Neural progenitor cell (in vitro differentiated cells): ENCODE measurements around the gene HOXB7. TPM values are rescaled to one million over a fixed set of nuclear protein-coding genes. Genes with fewer than 3 reads are reported as not detected.

Experiments used
- DNase-seq: peaks from one replicate; pipeline ENCODE4 v3.0.0-alpha.2; 2016; ENCODE audit warnings: low spot score
- H2AFZ ChIP-seq: fragments of 200-600 bp; sonication (generic); replicated peaks from 2 replicates; pipeline ENCODE4 v1.6.1; 2016; ENCODE audit warnings: antibody characterized with exemption
- H3F3A ChIP-seq: fragments of 200-600 bp; sonication (generic); 2 replicates; pipeline ENCODE4 v1.6.1; 2016; ENCODE audit warnings: antibody characterized with exemption, low read depth
- H3K27ac ChIP-seq: fragments of 200-600 bp; sonication (generic); 2 replicates; pipeline ENCODE4 v1.5.1; 2016; ENCODE audit warnings: mild to moderate bottlenecking
- H3K27me3 ChIP-seq: fragments of 200-600 bp; sonication (generic); 2 replicates; pipeline ENCODE4 v1.6.1; 2016; ENCODE audit warnings: mild to moderate bottlenecking, moderate library complexity
- H3K36me3 ChIP-seq: fragments of 200-600 bp; sonication (generic); 2 replicates; pipeline ENCODE4 v1.5.1; 2016
- H3K4me1 ChIP-seq: fragments of 200-600 bp; sonication (generic); 2 replicates; pipeline ENCODE4 v1.6.1; 2016; ENCODE audit warnings: mixed run types
- H3K4me2 ChIP-seq: fragments of 200-600 bp; sonication (generic); 2 replicates; pipeline ENCODE4 v1.6.1; 2016
- H3K4me3 ChIP-seq: fragments of 200-600 bp; sonication (generic); 2 replicates; pipeline ENCODE4 v1.5.1; 2016
- H3K79me2 ChIP-seq: fragments of 200-600 bp; sonication (generic); 2 replicates; pipeline ENCODE4 v1.6.1; 2016; ENCODE audit warnings: low read depth
- H3K9ac ChIP-seq: fragments of 200-600 bp; sonication (generic); 2 replicates; pipeline ENCODE4 v1.6.1; 2016
- H3K9me3 ChIP-seq: fragments of 200-600 bp; sonication (generic); 2 replicates; pipeline ENCODE4 v1.5.1; 2016; ENCODE audit warnings: low read depth
- H4K20me1 ChIP-seq: fragments of 200-600 bp; sonication (generic); 2 replicates; pipeline ENCODE4 v1.6.1; 2016; ENCODE audit warnings: low read depth
- H3K27ac Mint-ChIP-seq: 3 replicates; pipeline ENCODE4 v1.8.0; 2021; ENCODE audit warnings: mixed read lengths
- H3K27me3 Mint-ChIP-seq: 2 replicates; pipeline ENCODE4 v1.8.0; 2022; ENCODE audit warnings: low read depth, mild to moderate bottlenecking, inconsistent platforms, moderate library complexity, mixed read lengths; ENCODE audit not compliant: insufficient read depth
- H3K36me3 Mint-ChIP-seq: 3 replicates; pipeline ENCODE4 v1.8.0; 2021; ENCODE audit warnings: mixed read lengths
- H3K4me1 Mint-ChIP-seq: 3 replicates; pipeline ENCODE4 v1.8.0; 2021; ENCODE audit warnings: mixed read lengths
- H3K4me3 Mint-ChIP-seq: 3 replicates; pipeline ENCODE4 v1.8.0; 2021; ENCODE audit warnings: mild to moderate bottlenecking, moderate library complexity, mixed read lengths
- H3K9me3 Mint-ChIP-seq: 3 replicates; pipeline ENCODE4 v1.8.0; 2020; ENCODE audit warnings: mixed read lengths
- CTCF ChIP-seq: fragments of 200-600 bp; sonication (generic); IDR thresholded peaks from 2 replicates; pipeline ENCODE4 v1.5.1; 2017; ENCODE audit warnings: antibody characterized with exemption, mild to moderate bottlenecking
- EZH2 ChIP-seq: fragments of 200-600 bp; sonication (generic); IDR thresholded peaks from 2 replicates; pipeline ENCODE4 v1.6.1; 2017; ENCODE audit warnings: antibody characterized with exemption, mild to moderate bottlenecking, moderate library complexity
- EZH2phosphoT487 ChIP-seq: fragments of 200-600 bp; sonication (generic); IDR thresholded peaks from 2 replicates; pipeline ENCODE4 v1.6.1; 2017; ENCODE audit warnings: antibody characterized with exemption
- total RNA-seq: library from RNA; depleted of rRNA; stranded (reverse); fragments of >200 nt; gene quantifications from 2 replicates; pipeline ENCODE4 v1.2.3, GENCODE V29; 2015; ENCODE audit warnings: low replicate concordance

The HOXB7 gene
- total RNA-seq, 1 donor from 2014 or later, result not detected

GRCh38 chr17:48575673-48576478, 34.9 kb downstream of the HOXB7 start:
- no peak overlapping the region for H3K9ac ChIP-seq
- H3K27me3 ChIP-seq, result peaks cover 100% of the 10 kb centered on the region
- H3K36me3 Mint-ChIP-seq, result no peaks in the 10 kb centered on the region
- no peak overlapping the region for H3K4me2 ChIP-seq
- H2AFZ ChIP-seq, result no peak overlapping the region
- H3K27ac ChIP-seq, result no peak overlapping the region
- no peaks in the 10 kb centered on the region for H3K79me2 ChIP-seq
- peaks cover 10% of the 10 kb centered on the region for H3K9me3 Mint-ChIP-seq
- no peak overlapping the region for H3K4me3 Mint-ChIP-seq
- H3K36me3 ChIP-seq, result no peaks in the 10 kb centered on the region
- H3K27ac Mint-ChIP-seq, result no peak overlapping the region
- H3K9me3 ChIP-seq, result no peaks in the 10 kb centered on the region
- H3K27me3 Mint-ChIP-seq, result peaks cover 82% of the 10 kb centered on the region
- H3K4me1 ChIP-seq, result no peaks in the 10 kb centered on the region
- TF ChIP-seq EZH2 (no peak), EZH2phosphoT487 (no peak), CTCF (no peak)
- peaks cover 4% of the 10 kb centered on the region for H3F3A ChIP-seq
- H3K4me1 Mint-ChIP-seq, result no peaks in the 10 kb centered on the region
- peaks cover 94% of the 10 kb centered on the region for H4K20me1 ChIP-seq
- H3K4me3 ChIP-seq, result no peak overlapping the region
- peak; percentile 52 for DNase-seq

GRCh38 chr17:48575066-48575582, 35.7 kb downstream of the HOXB7 start:
- H3K4me1 Mint-ChIP-seq, result no peaks in the 10 kb centered on the region
- no peak for DNase-seq
- no peak overlapping the region for H3K27ac ChIP-seq
- H3K27ac Mint-ChIP-seq, result no peak overlapping the region
- no peak overlapping the region for H3K4me2 ChIP-seq
- no peak overlapping the region for H3K4me3 Mint-ChIP-seq
- H3F3A ChIP-seq, result peaks cover 4% of the 10 kb centered on the region
- H2AFZ ChIP-seq, result no peak overlapping the region
- H3K27me3 Mint-ChIP-seq, result peaks cover 75% of the 10 kb centered on the region
- no peaks in the 10 kb centered on the region for H3K4me1 ChIP-seq
- no peaks in the 10 kb centered on the region for H3K36me3 ChIP-seq
- H3K4me3 ChIP-seq, result no peak overlapping the region
- TF ChIP-seq CTCF (no peak), EZH2 (no peak), EZH2phosphoT487 (no peak)
- H3K27me3 ChIP-seq, result peaks cover 100% of the 10 kb centered on the region
- peaks cover 9% of the 10 kb centered on the region for H3K9me3 Mint-ChIP-seq
- no peaks in the 10 kb centered on the region for H3K36me3 Mint-ChIP-seq
- no peak overlapping the region for H3K9ac ChIP-seq
- H3K79me2 ChIP-seq, result no peaks in the 10 kb centered on the region
- peaks cover 94% of the 10 kb centered on the region for H4K20me1 ChIP-seq
- H3K9me3 ChIP-seq, result no peaks in the 10 kb centered on the region

- TF ChIP-seq EZH2, result peak; percentile 55
- TF ChIP-seq EZH2phosphoT487, result peak; percentile 34
- TF ChIP-seq CTCF, result no peak
- H3K79me2 ChIP-seq, result no peaks in the 10 kb centered on the region
- H4K20me1 ChIP-seq, result peaks cover 94% of the 10 kb centered on the region
- Mint-ChIP-seq H3K36me3 (no peaks in the 10 kb centered on the region), H3K4me1 (no peaks in the 10 kb centered on the region), H3K4me3 (no peak overlapping the region), H3K9me3 (peaks cover 9% of the 10 kb centered on the region), H3K27ac (no peak overlapping the region), H3K27me3 (peaks cover 70% of the 10 kb centered on the region)
- no peak overlapping the region for H2AFZ ChIP-seq
- no peak overlapping the region for H3K4me2 ChIP-seq
- H3F3A ChIP-seq, result peaks cover 4% of the 10 kb centered on the region
- H3K9ac ChIP-seq, result no peak overlapping the region
- H3K4me3 ChIP-seq, result no peak overlapping the region
- no peak for DNase-seq
- H3K4me1 ChIP-seq, result no peaks in the 10 kb centered on the region
- H3K36me3 ChIP-seq, result no peaks in the 10 kb centered on the region
- H3K27me3 ChIP-seq, result peaks cover 100% of the 10 kb centered on the region
- H3K9me3 ChIP-seq, result no peaks in the 10 kb centered on the region
- H3K27ac ChIP-seq, result no peak overlapping the region
These were observed 36.2 kb downstream of the HOXB7 start for GRCh38 chr17:48574505-48575065.
